Activated T-cell treated with anti-CD3 and anti-CD28 coated beads, Interleukin-2, amount 50 U/mL, for 48 hours (primary cell): Measurements from ENCODE around the gene MXD4.

Experiments
- DNase-seq, 2 experiments: peaks; one replicate each; pipeline ENCODE4 v3.0.0-alpha.2; 2020

Gene MXD4

DNA sequence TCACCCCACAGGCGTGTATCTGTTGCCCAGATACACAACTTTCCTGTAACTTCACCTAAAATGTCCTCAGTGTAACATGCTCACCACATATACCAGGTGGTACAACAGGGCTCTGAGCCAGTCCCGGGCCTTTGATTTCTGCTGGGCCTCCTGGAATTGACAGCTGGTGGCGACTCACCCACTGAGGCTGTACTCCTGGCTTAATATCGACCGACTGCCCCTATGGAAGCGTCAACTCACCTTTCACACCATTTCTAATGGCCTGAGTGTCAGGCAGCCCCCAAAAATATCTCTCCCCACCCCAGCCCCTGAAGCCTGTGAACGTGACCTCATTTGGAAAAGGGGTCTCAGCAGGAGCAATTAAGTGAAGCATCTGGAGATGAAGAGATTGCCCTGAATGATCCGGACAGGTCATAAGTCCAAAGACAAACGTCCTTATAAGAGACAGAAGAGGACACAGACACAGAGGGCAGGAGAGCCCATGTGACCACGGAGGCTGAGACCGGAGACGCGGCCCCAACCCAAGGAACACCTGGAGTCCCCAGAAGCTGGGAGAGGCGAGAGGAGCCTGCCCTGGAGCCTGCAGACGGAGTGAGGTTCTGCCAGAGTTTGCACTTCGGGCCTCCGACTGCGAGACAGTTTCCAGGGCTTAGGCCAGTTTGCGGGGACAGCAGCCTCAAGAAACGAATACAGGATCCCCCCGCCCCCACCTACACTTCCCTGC is 12.6 kb upstream of the MXD4 start:
- no peak for DNase-seq

DNA sequence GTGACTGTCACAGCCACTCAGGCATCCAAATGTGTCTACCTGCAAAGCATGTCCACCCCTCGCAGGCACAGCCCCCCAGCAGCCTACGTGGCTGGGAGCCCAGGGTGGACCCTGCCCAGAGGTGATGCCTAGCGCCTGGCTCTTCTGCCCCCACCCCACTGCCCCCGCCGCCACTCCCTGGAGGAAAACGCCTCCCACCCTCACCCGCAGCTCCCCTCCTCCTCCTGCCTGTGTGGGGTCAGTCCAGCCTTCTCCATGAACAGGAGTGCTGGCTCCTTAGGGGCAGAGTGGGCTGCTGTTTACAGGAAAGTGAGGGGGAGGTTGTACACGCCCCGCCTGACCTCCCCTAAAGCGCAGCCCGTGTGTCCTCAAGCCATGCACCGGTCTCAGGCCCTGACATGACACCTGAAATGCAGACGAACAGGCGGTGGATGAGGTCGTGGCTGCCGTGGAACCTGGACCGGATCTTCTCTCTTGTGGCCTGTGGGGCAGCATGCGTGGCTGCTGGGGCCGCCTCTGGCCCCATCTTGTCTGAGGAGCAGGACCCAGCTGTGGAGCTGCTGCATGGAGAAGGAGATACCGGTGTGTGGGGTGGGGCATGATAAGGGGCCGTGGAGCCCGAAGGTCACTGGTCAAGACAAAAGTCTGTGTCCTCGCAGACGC is 11.9 kb upstream of the MXD4 start:
- no peak for DNase-seq

GRCh38 chr4:2273221-2273620 is 11.3 kb upstream of the MXD4 start:
- no peak for DNase-seq

DNA sequence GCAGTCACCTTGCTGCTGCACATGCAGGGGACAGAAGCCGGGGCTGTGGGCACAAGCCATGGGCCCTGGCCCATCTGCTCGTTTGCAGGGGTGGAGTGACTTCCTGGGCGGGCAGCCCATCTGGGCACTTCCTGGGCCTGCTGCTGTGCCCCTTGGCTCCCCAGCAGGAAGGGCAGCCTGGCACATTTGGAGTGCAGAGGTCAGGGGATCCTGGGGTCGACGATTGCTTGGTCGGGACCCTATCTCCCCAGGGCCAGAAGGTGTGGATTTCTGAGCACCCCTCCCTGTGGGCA is 10.9 kb upstream of the MXD4 start:
- DNase-seq, result no peak

DNA sequence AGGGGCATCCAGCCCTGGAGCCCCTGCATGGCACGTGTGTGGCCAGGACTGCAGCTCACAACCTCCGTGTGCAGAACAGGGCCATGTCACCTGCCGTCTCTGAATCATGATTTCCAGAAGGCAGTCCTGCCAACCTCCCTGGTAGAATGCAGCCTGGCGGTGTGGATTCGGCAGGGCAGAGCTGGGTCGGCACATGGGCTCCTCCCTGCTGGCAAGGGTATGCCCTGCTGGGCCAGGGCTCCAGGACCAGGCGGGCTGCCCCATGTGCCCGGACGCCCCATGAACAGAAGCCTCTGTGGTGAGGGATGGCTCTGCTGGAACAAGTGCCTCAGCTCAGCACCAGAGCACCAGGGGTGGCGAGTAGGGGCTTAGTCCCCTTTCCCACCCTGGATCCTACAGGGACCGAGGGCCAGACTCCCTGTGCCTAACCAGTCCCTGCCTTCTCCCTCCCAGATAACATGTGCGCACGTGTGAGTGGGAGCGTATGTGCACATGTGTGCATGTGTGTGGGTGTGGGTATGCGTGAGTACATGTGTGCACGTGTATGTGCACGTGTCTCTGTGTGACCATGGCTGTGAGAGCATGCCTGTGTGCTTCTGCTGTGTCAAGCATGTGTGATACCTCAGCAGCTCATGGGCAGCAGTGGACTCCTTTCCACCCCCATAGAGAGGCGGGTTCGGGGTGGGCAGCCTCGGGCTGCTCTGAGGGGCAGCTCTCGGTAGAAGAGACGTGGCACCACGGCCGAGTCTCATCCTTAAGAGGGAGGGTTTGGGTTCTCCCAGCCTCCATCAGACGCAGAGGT is 10.3 kb upstream of the MXD4 start:
- no peak for DNase-seq

- no peak for DNase-seq
These were observed 9.5 kb upstream of the MXD4 start for GRCh38 chr4:2271279-2272025.

DNA sequence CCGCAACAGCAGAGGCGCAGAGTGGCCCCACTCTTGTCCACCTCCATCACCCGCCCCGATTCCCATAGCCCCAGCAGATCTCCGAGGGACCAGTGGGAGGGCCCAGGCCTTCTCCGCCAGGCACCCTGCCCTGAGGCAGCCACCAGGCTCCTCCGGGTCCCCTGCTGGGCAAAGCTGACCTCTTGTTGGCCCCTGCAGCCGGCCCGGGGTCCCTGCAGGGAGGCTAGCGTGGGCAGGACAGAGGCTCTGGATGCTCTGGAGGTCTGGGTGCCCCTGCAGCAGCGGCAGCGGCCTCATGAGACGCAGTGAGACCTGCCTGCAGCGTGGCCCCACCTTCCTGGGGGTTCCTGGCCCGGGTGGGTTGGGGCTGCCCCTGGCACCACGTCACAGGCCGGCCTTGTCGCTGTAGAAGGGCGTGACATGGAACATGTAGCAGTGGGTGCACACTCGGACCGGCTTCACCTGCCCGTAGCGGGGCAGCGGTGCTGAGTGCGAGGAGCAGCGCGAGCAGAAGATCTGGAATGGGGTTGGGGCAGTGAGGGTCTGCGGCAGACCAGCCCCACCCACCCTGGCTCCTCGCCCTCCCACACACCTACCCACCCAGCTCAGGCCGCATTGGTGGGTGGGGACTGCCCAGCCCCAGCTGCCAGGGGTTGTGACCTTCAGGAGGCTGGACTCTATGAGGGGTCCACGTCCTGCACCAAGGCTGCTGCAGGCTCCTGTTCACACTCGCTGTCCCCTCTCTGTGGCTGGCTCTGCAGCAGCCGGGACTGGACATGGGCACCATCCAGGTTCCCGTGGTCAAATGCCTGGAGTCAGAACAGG is 8.6 kb upstream of the MXD4 start:
- DNase-seq, result no peak

GRCh38 chr4:2269618-2270163 is 7.8 kb upstream of the MXD4 start:
- DNase-seq, result no peak

DNA sequence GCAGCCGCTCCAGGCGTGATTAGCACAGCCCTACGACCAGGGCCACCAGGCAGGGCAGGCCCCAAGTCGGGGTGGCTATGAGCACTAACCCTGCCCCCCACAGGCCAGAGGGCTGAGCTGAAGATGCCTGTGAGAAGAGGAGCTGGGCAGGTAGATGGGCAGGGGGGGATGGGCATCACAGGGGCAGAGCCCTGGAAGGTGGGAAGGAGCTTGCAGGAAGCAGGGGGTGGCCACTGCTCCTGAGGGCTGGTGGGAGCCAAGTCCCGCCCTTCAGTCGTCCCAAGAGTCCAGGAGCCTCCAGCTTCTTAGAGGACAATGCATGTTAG is 7.3 kb upstream of the MXD4 start:
- no peak for DNase-seq

- no peak for DNase-seq
These were observed 6.7 kb upstream of the MXD4 start for GRCh38 chr4:2268357-2269205.

DNA sequence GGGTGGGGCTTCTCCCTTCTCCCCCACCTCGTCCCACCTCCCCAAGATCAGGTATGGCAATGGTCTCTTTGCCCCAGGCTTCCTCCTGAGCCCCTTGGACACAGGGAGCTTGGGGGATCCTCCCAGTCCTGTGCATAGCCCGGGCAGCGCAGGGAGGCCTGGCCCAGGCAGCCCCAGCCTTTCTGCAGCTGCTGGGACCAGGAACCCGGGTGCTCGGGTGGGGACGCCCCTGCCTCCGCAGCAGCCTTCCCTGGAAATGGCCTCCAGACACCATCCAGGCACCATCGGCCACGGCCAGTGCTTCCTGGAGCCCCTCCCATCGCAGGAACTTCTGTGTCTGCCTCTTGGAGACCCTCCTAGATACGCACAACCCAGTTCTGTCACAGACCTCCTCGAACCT is 5.9 kb upstream of the MXD4 start:
- DNase-seq, result no peak

DNA sequence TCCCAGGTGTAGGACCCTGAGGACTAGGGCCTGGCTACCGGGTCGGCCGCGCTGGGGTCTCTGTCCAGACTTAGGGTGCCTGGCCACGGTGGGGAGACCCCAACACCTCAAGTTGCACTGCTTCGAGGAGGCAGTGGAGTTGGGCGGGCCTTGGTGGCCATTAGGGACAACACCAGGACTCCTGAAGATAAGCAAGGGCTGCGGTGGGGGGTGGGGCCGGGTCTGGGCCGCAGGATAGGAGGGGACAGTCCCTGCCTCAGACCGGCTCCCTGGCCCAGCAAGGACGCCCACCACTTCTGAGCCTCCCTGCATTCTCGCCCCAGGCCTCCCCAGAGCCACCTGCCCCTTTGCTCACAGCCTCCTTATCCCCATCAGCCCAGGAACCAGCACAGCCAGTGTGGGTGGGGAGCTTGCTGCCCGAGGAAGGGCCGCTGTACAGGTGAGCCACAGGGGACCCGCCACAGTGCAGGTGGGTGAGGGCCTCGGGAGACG is 5.5 kb upstream of the MXD4 start:
- DNase-seq, result no peak

- DNase-seq, result no peak
These were observed 4.9 kb upstream of the MXD4 start for GRCh38 chr4:2266821-2267220.

DNA sequence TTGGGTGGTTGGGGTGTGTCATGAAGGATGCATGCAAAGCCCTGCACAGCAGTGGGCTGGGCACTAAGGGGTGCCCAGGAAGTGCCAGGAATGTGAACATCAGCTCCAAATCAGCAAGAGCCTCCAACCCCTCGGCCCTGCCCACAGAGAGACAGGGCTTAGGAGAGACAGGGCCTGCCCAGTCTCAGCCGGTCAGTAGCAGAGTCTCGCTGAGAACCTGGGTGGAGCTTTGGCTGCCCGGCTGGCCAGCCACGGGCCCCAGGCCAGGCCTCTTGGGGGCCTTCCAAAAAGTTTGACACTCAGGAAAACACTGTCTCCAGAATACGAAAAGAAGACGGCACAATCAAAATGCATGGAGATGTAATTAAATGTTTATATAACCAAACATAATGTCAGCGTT is 4.3 kb upstream of the MXD4 start:
- no peak for DNase-seq

DNA sequence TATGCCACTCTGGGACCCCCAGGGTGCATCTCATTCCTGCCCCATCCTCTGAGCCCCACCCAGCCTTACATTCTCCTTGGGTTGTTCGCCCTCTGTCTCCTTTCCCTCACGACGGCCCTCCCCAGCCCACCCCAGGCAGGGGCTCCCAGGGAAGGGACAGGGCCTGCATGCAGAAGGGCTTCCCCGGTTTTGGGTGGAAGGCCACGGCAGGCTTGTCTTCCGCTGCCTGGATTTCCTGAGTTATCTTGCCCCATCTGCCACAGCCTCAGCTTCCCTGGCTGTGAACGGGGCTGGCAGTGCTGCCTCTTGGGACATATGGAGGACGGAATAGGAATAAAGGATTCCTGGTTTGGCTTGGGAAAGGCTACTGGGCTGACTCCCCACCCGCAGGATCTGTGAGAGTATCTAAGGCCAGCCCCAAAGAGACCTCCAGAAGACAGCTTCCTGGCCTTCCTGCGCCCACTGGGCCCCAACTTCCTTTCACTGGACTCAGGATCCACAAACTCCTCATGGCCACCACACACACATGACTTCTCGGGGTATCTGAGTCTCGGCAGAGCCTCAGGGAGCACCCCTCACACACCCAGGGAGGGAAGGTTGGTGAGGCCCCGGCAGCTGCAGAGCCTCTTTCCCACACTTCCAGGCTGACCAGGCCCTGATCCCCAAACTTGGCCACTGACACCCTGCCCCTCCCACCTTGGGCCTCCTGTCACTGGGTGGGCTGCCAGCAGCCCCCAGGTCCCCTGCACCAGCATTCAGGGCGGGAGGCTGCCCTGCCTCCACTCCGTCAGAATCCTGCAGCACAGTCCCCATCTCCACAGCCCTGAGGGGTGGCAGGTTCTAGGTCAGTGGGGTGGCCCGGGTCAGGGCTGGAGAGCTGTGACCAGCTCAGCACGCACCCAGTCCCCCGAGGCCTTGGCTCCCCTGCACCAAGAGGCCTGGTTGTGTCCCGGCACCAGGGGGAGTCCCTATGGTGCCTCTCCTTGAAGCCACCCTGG is 3.5 kb upstream of the MXD4 start:
- DNase-seq, result no peak

DNA sequence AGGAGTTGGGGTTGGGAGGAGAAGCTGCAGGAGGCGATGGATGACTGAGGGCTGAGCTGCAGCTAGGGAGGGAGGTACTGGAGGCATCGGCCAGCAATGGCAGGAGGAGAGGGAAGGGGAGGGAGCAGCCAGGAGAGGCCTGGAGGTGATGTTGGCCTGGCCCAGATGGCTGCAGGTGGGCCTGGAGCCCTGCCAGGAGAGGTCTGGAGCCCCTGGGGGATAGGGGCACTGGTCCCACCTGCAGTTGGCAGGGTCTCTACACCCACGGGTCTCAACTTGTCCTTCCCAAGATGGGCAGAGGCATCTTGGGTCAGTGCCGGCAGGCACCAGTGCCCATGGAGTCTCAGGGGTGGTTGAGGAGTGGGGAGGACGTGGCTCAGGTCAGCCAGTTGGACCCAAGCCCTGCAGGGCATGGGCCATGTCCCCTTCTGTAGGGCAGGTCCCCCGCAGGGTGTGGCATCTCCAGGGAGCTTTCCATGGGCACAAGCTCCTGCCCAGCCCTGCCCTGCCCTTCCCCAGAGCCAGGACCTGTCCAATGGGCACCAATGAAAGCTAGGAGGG is 2.7 kb upstream of the MXD4 start:
- DNase-seq, result no peak

GRCh38 chr4:2263926-2264321 is 2.0 kb upstream of the MXD4 start:
- no peak for DNase-seq

DNA sequence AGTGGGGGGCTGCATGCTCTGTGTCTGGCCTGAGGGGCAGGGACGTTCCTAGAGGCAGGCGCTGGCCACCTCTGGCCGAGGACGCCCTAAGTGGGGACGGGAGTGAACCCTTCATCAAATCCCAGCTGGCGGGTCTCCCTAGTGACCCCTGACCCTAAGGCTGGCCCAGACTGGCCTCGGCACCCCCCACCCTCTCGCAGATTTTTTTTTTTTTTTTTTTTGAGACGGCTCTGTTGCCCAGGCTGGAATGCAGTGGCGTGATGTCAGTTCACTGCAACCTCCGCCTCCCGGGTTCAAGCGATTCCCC is 988 bp upstream of the MXD4 start:
- no peak for DNase-seq

DNA sequence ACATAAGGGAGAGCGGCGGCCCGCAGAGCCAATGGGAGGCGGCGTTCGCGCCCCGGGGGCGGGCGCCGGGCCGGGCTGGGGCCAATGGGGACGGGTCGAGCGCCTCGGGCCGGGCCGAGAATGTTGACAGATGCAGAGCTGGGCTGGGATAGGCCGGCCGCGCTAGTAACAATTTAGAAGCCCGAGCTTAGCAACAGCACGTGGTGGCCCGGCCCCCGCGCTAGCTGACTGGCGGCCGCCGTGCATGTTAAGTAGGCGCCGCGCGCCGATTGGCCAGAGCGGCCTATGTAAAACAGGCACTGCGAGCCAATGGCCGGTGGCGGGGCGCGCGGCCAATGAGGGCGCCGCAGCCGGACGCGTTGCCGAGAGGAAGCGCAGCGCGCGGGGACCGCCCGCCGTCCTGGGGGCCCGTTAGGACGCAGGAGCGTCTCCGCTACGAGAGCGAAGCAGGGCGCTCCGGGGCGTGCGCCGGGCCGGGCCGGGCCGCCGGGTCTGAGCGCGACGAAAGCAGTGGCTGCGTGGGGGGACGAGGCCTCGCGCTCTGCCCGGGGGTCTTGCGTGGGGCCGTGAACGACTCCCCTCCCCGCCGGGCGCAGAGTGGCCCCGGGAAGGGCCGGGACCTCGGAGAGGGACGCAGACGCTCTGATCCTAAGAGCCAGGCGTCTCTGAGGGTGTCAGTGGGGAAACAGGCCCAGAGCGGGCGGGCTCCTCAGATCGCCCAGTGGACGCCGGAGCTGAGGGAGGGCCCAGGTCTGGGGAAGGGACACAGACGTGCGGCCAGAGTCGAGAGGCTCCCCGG is 435 bp upstream of the MXD4 start:
- peak; percentile 98 for DNase-seq
